ENCODE data around the gene BMPR2. TPM values are rescaled to one million over a fixed set of nuclear protein-coding genes. Genes with fewer than 3 reads are reported as not detected.

BMPR2 gene
- polyA plus RNA-seq, 4 donors, result 48.6 to 66.1 (median 56.4) TPM

- peak in 3 of 4 donors; percentile 49 to 66 (median 57) for DNase-seq (ENCODE audit: low read depth in 4 of 4, low spot score in 2 of 4)
Measured at GRCh38 chr2:202588647-202589581, 212.8 kb downstream of the BMPR2 start.

GRCh38 chr2:202589582-202589949 is 213.4 kb downstream of the BMPR2 start:
- DNase-seq (ENCODE audit: low read depth in 4 of 4, low spot score in 2 of 4), result no peak

GRCh38 chr2:202592566-202592965 is 216.4 kb downstream of the BMPR2 start:
- DNase-seq (ENCODE audit: low read depth in 4 of 4, low spot score in 2 of 4), result no peak

- DNase-seq (ENCODE audit: low read depth in 4 of 4, low spot score in 2 of 4), result no peak
Measured at GRCh38 chr2:202599105-202599504, 223.0 kb downstream of the BMPR2 start.

- DNase-seq (ENCODE audit: low read depth in 4 of 4, low spot score in 2 of 4), result no peak
Measured at GRCh38 chr2:202599911-202600310, 223.8 kb downstream of the BMPR2 start.

- no peak for DNase-seq (ENCODE audit: low read depth in 4 of 4, low spot score in 2 of 4)
Measured at GRCh38 chr2:202604699-202605098, 228.6 kb downstream of the BMPR2 start.

- no peak for DNase-seq (ENCODE audit: low read depth in 4 of 4, low spot score in 2 of 4)
Measured at GRCh38 chr2:202605174-202605573, 229.0 kb downstream of the BMPR2 start.

GRCh38 chr2:202608142-202608852 is 232.2 kb downstream of the BMPR2 start:
- no peak for DNase-seq (ENCODE audit: low read depth in 4 of 4, low spot score in 2 of 4)

GRCh38 chr2:202609381-202610145 is 233.4 kb downstream of the BMPR2 start:
- DNase-seq (ENCODE audit: low read depth in 4 of 4, low spot score in 2 of 4), result no peak

- DNase-seq (ENCODE audit: low read depth in 4 of 4, low spot score in 2 of 4), result no peak
Measured at GRCh38 chr2:202610380-202610779, 234.3 kb downstream of the BMPR2 start.

- DNase-seq (ENCODE audit: low read depth in 4 of 4, low spot score in 2 of 4), result no peak
Measured at GRCh38 chr2:202612145-202612544, 236.0 kb downstream of the BMPR2 start.

GRCh38 chr2:202613479-202613878 is 237.4 kb downstream of the BMPR2 start:
- DNase-seq (ENCODE audit: low read depth in 4 of 4, low spot score in 2 of 4), result no peak

Other genes starting within 250 kb of the BMPR2 start
- 100 to 1,000 TPM; 159 to 231 (median 198) TPM for gene SUMO1, start 137.7 kb upstream of the BMPR2 start, polyA plus RNA-seq (ENCODE audit: insufficient read length in 4 of 4)
- gene NOP58, start 110.6 kb upstream of the BMPR2 start, polyA plus RNA-seq (ENCODE audit: insufficient read length in 4 of 4), result 100 to 1,000 TPM in 3 of 4 donors, 10 to 100 TPM in 1; 93.9 to 121 (median 112) TPM